Fibroblast of the aortic adventitia (primary cell): ENCODE results near the gene PDAP1. TPM values are rescaled to one million over a fixed set of nuclear protein-coding genes. Genes with fewer than 3 reads are reported as not detected.
"Not testable (repeated sequence)": the region's sequence is repeated elsewhere in the genome, so short reads cannot be mapped to it uniquely, and the experiment has no call there.

ENCODE experiments used
- DNase-seq: peaks from one replicate; pipeline ENCODE4 v3.0.0-alpha.2; 2010; ENCODE audit warnings: low read depth
- H3K4me3 ChIP-seq: 2 replicates; pipeline ENCODE4 v1.5.1; 2011; ENCODE audit warnings: low read depth, mild to moderate bottlenecking, control low read depth, low read length, moderate library complexity
- CTCF ChIP-seq: IDR thresholded peaks from 2 replicates; pipeline ENCODE4 v1.5.1; 2011; ENCODE audit warnings: mild to moderate bottlenecking, low read length, control low read depth, inconsistent platforms; ENCODE audit not compliant: insufficient read depth
- total RNA-seq: library from RNA; depleted of rRNA; stranded (reverse); fragments of >200 nt; gene quantifications from 2 replicates; pipeline ENCODE4 v1.2.3, GENCODE V29; 2012; ENCODE audit warnings: low replicate concordance

PDAP1 gene
- total RNA-seq, 1 donor, result 66.9 TPM

GRCh38 chr7:99438573-99439480 lies 30.4 kb upstream of the PDAP1 start, which contains the start of the genes CPSF4 and PTCD1:
Gene CPSF4 (plus strand): TSS chr7:99438943. CDS start chr7:99439083, 140 bp downstream.
Gene PTCD1 (minus strand): TSS chr7:99438798. CDS start chr7:99435242, 3,556 bp downstream.
- peak within 1 kb of the TSS; percentile 72 for H3K4me3 ChIP-seq
- TF ChIP-seq CTCF, result no peak
- DNase-seq, result peak; percentile 94

- no peak for TF ChIP-seq CTCF
- no peak for DNase-seq
- peak overlapping the region; percentile 72 for H3K4me3 ChIP-seq
Observed at GRCh38 chr7:99437946-99438572, 29.7 kb upstream of the PDAP1 start.

GRCh38 chr7:99433158-99433557 lies 24.8 kb upstream of the PDAP1 start:
- no peak overlapping the region for H3K4me3 ChIP-seq
- TF ChIP-seq CTCF, result no peak
- DNase-seq, result no peak

GRCh38 chr7:99431756-99432540 lies 23.6 kb upstream of the PDAP1 start:
- not testable (repeated sequence) for H3K4me3 ChIP-seq, DNase-seq

- H3K4me3 ChIP-seq, result no peak overlapping the region
- DNase-seq, result no peak
- TF ChIP-seq CTCF, result no peak
Observed at GRCh38 chr7:99429756-99430155, 21.4 kb upstream of the PDAP1 start.

GRCh38 chr7:99428972-99429566 lies 20.7 kb upstream of the PDAP1 start:
- DNase-seq, result no peak
- H3K4me3 ChIP-seq, result no peak overlapping the region
- TF ChIP-seq CTCF, result no peak
